ENCODE data around the gene KIF6. TPM values are rescaled to one million over a fixed set of nuclear protein-coding genes. Genes with fewer than 3 reads are reported as not detected.

KIF6 gene
- polyA plus RNA-seq, 1 donor (not counting 4 experiments of a cell fraction or from before 2014, with no cell fraction given), result 0.14 TPM

- H3K27me3 ChIP-seq (ENCODE audit: control insufficient read depth, extremely low read depth, insufficient read depth, low read length), result no peaks in the 10 kb centered on the region
- no peaks in the 10 kb centered on the region for H3K9me3 ChIP-seq (ENCODE audit: control insufficient read depth, low read depth, low read length)
- no peak for TF ChIP-seq EZH2 (IDR thresholded peaks at IDR 0.05; ENCODE audit: low read length)
- no peak for TF ChIP-seq CTCF (optimal IDR thresholded peaks at IDR 0.05 in 1 of 3, IDR thresholded peaks at IDR 0.05 in 1 of 3, conservative IDR thresholded peaks at IDR 0.05 in 1 of 3; ENCODE audit: extremely low read depth in 1 of 3, insufficient read depth in 2 of 3, low read length in 3 of 3)
- no peak overlapping the region for H3K9ac ChIP-seq (ENCODE audit: control insufficient read depth, extremely low read depth, insufficient read depth, low read length)
- H3K79me2 ChIP-seq (ENCODE audit: control insufficient read depth, insufficient read depth, low read length), result no peaks in the 10 kb centered on the region
- no peak overlapping the region for H3K4me2 ChIP-seq (ENCODE audit: control insufficient read depth, extremely low read depth, insufficient read depth, low read depth, low read length)
- H3K4me3 ChIP-seq (ENCODE audit: control insufficient read depth in 2 of 3, extremely low read depth in 1 of 3, insufficient read depth in 2 of 3, low read depth in 1 of 3, low read length in 3 of 3), result no peak overlapping the region
- H3K9me1 ChIP-seq (ENCODE audit: control insufficient read depth, extremely low read depth, insufficient read depth, low read length), result no peaks in the 10 kb centered on the region
- dilution Hi-C loops (cut with MboI; ENCODE audit: extremely low pct_ligation_motif_present, low sequenced_read_pairs), result no loop called here
- H4K20me1 ChIP-seq (ENCODE audit: control insufficient read depth, extremely low read depth, insufficient read depth, low read length), result no peaks in the 10 kb centered on the region
- DNase-seq (ENCODE audit: low read depth, low spot score) (no peak), FAIRE-seq (no peak)
- no peak overlapping the region for H3K27ac ChIP-seq (ENCODE audit: control insufficient read depth, insufficient read depth, low read length)
- no peaks in the 10 kb centered on the region for H3K4me1 ChIP-seq (ENCODE audit: control insufficient read depth, extremely low read depth, insufficient read depth, low read length)
- no peak overlapping the region for H2AFZ ChIP-seq (ENCODE audit: control insufficient read depth, low read length)
- no peaks in the 10 kb centered on the region for H3K36me3 ChIP-seq (ENCODE audit: control insufficient read depth in 2 of 2, extremely low read depth in 1 of 2, insufficient read depth in 2 of 2, low read length in 2 of 2)
Measured at GRCh38 chr6:39499053-39499452, 226.2 kb downstream of the KIF6 start.

GRCh38 chr6:39498096-39498495 lies 227.1 kb downstream of the KIF6 start:
- H3K9me1 ChIP-seq (ENCODE audit: control insufficient read depth, extremely low read depth, insufficient read depth, low read length), result no peaks in the 10 kb centered on the region
- H3K9ac ChIP-seq (ENCODE audit: control insufficient read depth, extremely low read depth, insufficient read depth, low read length), result no peak overlapping the region
- FAIRE-seq, result no peak
- no peak for TF ChIP-seq CTCF (optimal IDR thresholded peaks at IDR 0.05 in 1 of 3, IDR thresholded peaks at IDR 0.05 in 1 of 3, conservative IDR thresholded peaks at IDR 0.05 in 1 of 3; ENCODE audit: extremely low read depth in 1 of 3, insufficient read depth in 2 of 3, low read length in 3 of 3)
- TF ChIP-seq EZH2 (IDR thresholded peaks at IDR 0.05; ENCODE audit: low read length), result no peak
- H3K4me1 ChIP-seq (ENCODE audit: control insufficient read depth, extremely low read depth, insufficient read depth, low read length), result no peaks in the 10 kb centered on the region
- H3K36me3 ChIP-seq (ENCODE audit: control insufficient read depth in 2 of 2, extremely low read depth in 1 of 2, insufficient read depth in 2 of 2, low read length in 2 of 2), result no peaks in the 10 kb centered on the region
- H3K79me2 ChIP-seq (ENCODE audit: control insufficient read depth, insufficient read depth, low read length), result no peaks in the 10 kb centered on the region
- H4K20me1 ChIP-seq (ENCODE audit: control insufficient read depth, extremely low read depth, insufficient read depth, low read length), result no peaks in the 10 kb centered on the region
- H3K4me2 ChIP-seq (ENCODE audit: control insufficient read depth, extremely low read depth, insufficient read depth, low read depth, low read length), result no peak overlapping the region
- dilution Hi-C loops (cut with MboI; ENCODE audit: extremely low pct_ligation_motif_present, low sequenced_read_pairs), result no loop called here
- no peak overlapping the region for H2AFZ ChIP-seq (ENCODE audit: control insufficient read depth, low read length)
- H3K27ac ChIP-seq (ENCODE audit: control insufficient read depth, insufficient read depth, low read length), result no peak overlapping the region
- no peak for DNase-seq (ENCODE audit: low read depth, low spot score)
- no peak overlapping the region for H3K4me3 ChIP-seq (ENCODE audit: control insufficient read depth in 2 of 3, extremely low read depth in 1 of 3, insufficient read depth in 2 of 3, low read depth in 1 of 3, low read length in 3 of 3)
- no peaks in the 10 kb centered on the region for H3K9me3 ChIP-seq (ENCODE audit: control insufficient read depth, low read depth, low read length)
- H3K27me3 ChIP-seq (ENCODE audit: control insufficient read depth, extremely low read depth, insufficient read depth, low read length), result no peaks in the 10 kb centered on the region
